Peyer's patch (tissue), 4 donors: ENCODE results near the gene SCYL1.
A peak's percentile ranks its signal among the peaks of the same experiment; 100 is the strongest.

Source experiments
- POLR2A ChIP-seq, 2 donors: fragments of 450-650 bp; IDR thresholded peaks; one replicate each; pipeline ENCODE4 v1.5.1; 2017; ENCODE audit warnings: antibody characterized with exemption in 2 of 2, mild to moderate bottlenecking in 2 of 2, moderate library complexity in 2 of 2
- TF ChIP-seq, protein P1 (sequence below), 6 experiments: fragments of 450-650 bp in 4 of 6; fragments of 200-600 bp in 2 of 6; sonication (generic) in 1 of 6; IDR thresholded peaks; one replicate each; pipeline ENCODE4 v1.5.1; 2017 to 2019; ENCODE audit warnings: antibody characterized with exemption in 6 of 6, mild to moderate bottlenecking in 3 of 6, moderate library complexity in 1 of 6

DNA sequence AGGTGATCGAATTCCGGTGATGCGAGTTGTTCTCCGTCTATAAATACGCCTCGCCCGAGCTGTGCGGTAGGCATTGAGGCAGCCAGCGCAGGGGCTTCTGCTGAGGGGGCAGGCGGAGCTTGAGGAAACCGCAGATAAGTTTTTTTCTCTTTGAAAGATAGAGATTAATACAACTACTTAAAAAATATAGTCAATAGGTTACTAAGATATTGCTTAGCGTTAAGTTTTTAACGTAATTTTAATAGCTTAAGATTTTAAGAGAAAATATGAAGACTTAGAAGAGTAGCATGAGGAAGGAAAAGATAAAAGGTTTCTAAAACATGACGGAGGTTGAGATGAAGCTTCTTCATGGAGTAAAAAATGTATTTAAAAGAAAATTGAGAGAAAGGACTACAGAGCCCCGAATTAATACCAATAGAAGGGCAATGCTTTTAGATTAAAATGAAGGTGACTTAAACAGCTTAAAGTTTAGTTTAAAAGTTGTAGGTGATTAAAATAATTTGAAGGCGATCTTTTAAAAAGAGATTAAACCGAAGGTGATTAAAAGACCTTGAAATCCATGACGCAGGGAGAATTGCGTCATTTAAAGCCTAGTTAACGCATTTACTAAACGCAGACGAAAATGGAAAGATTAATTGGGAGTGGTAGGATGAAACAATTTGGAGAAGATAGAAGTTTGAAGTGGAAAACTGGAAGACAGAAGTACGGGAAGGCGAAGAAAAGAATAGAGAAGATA, 25.7 kb upstream of the SCYL1 start, which contains the start of gene MALAT1:
- TF ChIP-seq, protein P1, sequence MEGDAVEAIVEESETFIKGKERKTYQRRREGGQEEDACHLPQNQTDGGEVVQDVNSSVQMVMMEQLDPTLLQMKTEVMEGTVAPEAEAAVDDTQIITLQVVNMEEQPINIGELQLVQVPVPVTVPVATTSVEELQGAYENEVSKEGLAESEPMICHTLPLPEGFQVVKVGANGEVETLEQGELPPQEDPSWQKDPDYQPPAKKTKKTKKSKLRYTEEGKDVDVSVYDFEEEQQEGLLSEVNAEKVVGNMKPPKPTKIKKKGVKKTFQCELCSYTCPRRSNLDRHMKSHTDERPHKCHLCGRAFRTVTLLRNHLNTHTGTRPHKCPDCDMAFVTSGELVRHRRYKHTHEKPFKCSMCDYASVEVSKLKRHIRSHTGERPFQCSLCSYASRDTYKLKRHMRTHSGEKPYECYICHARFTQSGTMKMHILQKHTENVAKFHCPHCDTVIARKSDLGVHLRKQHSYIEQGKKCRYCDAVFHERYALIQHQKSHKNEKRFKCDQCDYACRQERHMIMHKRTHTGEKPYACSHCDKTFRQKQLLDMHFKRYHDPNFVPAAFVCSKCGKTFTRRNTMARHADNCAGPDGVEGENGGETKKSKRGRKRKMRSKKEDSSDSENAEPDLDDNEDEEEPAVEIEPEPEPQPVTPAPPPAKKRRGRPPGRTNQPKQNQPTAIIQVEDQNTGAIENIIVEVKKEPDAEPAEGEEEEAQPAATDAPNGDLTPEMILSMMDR (IDR thresholded peaks at IDR 0.05) = no peak
- TF ChIP-seq POLR2A (IDR thresholded peaks at IDR 0.05) = peak; percentile 100
